Right renal cortex interstitium (tissue), 3 donors: Measurements from ENCODE around the gene PSMG1. TPM values are rescaled to one million over a fixed set of nuclear protein-coding genes. Genes with fewer than 3 reads are reported as not detected.
"Not testable (repeated sequence)": the region's sequence is repeated elsewhere in the genome, so short reads cannot be mapped to it uniquely, and the experiment has no call there.

Experiments
- DNase-seq, 3 donors: peaks; one replicate each; pipeline ENCODE4 v3.0.0-alpha.2; 2013; ENCODE audit warnings: low read depth in 3 of 3, low spot score in 2 of 3
- polyA plus RNA-seq, 3 donors: library from polyadenylated mRNA; unstranded; fragments of 120-200 nt; gene quantifications; one replicate each; pipeline ENCODE4 v1.2.1, GENCODE V29; 2013; ENCODE audit not compliant: insufficient read length in 3 of 3

PSMG1 gene
- polyA plus RNA-seq, 3 donors, result 49.1 to 55.2 (median 50.7) TPM

GRCh38 chr21:39159342-39160063, 23.7 kb downstream of the PSMG1 start:
- DNase-seq, result no peak

GRCh38 chr21:39157241-39157640, 26.0 kb downstream of the PSMG1 start:
- DNase-seq, result not testable (repeated sequence)

- DNase-seq, result no peak
Measured at GRCh38 chr21:39156024-39156423, 27.2 kb downstream of the PSMG1 start.

DNA sequence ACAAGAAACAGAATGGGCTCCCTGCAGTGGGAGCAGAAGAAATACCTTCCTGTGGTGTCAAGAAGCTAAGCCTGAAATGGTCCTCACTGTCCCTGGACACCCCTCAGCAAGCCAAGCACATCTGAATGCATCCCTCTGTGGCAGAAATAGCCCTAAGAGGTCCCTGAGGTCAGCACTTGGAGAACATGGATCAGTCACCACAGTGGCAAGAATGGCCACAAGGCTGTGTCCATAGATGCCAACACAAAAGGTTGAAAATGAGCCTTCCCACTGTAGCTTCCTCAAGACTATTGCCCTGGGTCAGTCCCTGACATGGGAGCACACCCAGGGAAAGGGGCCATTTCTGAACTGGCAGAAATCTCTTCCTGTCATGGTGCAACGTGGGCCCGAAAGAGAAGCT, 27.7 kb downstream of the PSMG1 start:
- no peak for DNase-seq

DNA sequence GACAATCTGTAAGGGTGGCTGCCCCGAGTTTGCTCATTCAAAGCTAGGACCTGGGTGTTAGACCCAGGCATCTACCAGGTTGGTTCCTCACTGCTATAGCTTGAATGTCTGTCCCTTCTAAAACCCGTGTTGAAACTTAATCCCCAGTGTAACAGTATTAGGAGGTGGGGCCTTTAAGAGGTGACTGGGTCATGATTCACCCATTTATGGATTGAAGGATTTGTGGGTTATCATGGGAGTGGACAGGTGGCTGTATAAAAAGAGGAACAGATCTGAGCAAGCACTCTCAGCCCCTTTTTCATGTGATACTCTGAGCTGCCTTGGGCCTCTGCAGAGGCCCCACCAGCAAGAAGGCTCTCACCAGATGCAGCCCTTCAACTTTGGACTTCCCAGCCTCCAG, 29.4 kb downstream of the PSMG1 start:
- DNase-seq, result no peak

- no peak for DNase-seq
Measured at GRCh38 chr21:39153373-39153772, 29.9 kb downstream of the PSMG1 start.

DNA sequence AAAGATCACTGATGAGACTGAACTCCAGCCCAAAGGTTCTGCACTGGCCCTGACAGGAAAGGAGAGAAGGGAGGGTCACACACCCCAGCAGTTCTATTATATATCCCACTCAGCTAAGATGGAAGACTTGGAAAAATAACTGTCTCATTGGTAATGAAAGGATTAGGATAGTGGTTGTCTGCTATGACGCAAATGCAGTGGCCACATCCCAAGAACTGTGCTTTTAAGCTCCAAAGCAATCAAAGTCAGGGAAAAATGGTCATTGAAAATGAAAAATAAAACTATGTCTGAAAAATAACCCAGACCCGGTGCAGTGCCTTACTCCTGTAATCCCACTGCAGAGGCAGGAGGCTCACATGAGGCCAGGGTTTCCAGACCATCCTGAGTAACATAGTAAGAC, 31.0 kb downstream of the PSMG1 start:
- DNase-seq, result no peak

DNA sequence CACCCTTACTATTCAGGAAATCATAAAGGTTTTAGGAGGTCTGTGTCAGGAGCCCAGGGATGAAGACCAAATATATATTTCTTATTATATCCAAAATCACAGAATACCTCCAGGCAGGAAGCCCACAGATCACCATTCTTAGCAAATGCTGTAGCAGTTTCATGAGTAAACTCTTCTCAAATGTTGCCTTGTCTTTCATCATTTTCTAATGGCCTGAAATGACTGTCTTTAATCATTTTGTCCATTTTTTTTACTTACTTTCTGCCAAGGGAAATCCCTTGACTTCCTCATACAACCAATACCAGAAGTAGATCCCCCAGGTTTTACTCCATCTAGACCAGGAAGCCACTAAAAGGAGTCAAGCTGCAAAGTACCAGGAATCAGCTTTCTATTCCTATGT, 32.4 kb downstream of the PSMG1 start:
- no peak for DNase-seq

- no peak for DNase-seq
Measured at GRCh38 chr21:39150316-39150715, 32.9 kb downstream of the PSMG1 start.

GRCh38 chr21:39149882-39150281, 33.4 kb downstream of the PSMG1 start:
- no peak for DNase-seq

DNA sequence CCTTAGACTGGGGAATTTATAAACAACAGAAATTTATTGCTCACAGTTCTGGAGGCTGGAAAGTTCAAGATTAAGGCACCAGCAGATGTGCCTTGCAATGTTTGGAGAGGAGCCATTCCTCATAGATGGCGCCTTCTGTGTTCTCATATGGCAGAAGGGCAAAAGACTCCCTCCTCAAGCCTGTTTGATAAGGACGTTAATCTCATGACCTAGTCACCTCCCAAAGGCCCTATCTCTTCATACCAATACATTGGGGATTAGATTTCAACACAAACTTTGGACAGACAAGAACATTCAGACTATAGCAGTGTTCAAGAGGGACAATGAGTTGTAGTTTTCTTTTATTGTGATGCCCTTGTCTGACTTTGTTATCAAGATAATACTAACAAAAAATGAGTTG, 34.3 kb downstream of the PSMG1 start:
- no peak for DNase-seq

GRCh38 chr21:39144191-39144590, 39.1 kb downstream of the PSMG1 start:
- no peak for DNase-seq

DNA sequence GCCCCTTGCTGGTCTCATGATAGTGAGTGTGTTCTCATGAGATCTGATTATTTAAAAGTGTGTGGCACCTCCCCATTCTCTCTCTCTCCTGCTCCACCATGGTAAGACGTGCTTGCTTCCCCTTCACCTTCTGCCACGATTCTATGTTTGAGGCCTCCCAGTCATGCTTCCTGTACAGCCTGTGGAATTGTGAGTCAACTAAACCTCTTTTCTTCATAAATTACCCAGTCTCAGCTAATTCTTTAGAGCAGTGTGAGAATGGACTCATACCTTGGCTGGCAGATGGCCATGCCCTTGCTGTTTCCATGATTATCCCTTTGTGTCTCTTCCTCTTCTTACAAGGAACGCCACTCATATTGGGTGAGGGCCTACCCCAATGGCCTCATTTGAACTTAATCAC, 40.3 kb downstream of the PSMG1 start:
- DNase-seq, result no peak

DNA sequence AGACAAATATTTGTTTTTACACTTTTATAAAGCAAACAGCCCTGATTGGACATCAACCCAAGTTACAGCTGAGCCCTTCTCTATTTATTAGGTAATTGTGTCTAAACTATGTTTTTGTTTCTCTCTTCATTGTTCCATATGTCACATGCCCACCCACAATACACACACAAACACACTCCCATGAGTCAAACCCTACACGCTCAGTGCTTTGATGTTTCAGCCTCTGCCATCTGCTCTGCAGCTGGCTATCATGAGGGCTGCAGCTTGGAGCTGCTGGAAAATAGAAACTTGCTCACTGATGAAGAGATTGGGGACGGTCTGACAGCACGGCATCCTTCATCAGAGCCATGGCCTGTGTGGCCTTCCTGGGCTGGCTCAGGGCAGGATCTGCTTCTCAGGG, 41.7 kb downstream of the PSMG1 start:
- DNase-seq, result no peak

DNA sequence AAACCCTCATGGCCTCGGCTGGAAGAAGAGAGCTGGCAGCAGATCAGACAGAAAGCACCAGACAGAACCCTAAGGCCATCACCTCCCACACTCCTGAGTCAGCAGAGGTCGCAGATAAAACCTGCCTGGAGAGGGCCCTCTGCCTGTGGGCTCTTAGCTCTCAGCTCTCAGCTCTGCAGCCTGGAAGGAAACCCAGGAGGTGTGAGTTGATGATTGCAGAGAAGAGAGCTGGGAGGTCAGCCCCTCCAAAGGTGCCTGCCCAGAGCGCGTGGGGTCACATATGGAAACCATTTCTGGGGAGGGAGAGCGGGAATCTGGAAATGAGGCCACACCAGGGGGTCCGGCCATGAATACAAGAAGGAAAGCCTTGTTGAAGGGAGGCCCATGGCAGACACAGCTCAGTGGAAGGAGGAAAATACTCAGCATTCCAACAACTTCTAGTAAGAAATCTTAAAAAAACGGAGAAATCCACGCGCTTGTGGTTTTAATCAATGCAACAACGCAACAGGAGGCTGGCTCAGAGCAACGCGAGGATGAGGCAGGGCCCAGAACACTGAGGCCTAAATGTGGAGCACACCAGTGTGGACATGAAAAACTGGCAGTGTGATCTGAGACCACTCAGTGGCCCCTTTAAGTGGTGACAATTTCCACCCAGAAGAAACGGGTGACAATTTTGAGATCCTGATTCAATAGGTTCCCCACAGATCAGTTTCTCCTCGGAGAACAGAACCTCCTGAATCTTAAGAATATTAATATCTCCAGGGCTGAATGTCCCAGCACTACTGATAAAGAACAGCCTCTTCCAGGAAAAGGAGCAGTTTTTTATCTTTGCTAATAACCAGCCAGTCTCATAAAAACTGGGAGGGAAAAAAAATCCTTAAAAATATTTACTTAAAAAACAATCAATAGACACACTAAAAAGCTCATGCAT, 45.7 kb downstream of the PSMG1 start:
- DNase-seq, result no peak

- DNase-seq, result no peak
Measured at GRCh38 chr21:39136711-39137110, 46.5 kb downstream of the PSMG1 start.

GRCh38 chr21:39136138-39136537, 47.1 kb downstream of the PSMG1 start:
- not testable (repeated sequence) for DNase-seq

GRCh38 chr21:39134288-39134810, 48.9 kb downstream of the PSMG1 start:
- DNase-seq, result no peak

GRCh38 chr21:39132248-39132647, 51.0 kb downstream of the PSMG1 start:
- no peak for DNase-seq

GRCh38 chr21:39131791-39132190, 51.5 kb downstream of the PSMG1 start:
- no peak for DNase-seq

DNA sequence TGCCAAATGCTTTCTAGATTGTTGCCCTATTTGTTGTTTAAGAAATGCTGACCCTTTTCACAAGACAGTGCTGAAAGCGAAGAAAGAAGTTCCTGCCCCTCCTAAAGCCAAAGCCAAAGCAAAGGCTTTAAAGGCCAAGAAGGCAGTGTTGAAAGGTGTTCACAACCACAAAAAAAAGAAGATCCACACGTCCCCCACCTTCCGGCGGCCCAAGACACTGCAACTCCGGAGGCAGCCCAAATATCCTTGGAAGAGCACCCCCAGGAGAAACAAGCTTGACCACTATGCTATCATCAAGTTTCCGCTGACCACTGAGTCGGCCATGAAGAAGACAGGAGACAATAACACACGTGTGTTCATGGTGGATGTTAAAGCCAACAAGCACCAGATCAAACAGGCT, 55.7 kb downstream of the PSMG1 start:
- DNase-seq, result no peak

DNA sequence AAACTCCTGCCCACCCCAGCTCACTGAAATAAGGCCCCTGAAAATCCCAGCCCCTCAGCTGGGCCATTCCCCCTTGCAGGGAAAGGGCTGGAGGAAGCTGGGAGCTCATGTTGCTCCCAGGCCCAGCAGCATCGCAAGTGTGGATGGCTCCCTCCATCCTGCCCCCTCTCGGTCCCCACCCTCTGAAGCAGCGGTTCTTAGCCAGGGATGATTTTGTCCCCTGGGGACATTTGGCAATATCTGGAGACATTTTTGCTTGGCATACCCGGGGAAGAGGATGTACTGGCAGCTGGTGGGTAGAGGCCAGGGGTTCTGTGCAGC, 56.8 kb downstream of the PSMG1 start:
- no peak for DNase-seq
